OCI-LY1 (cell line): ENCODE measurements around the gene NUDT21.

Experiments
- H2AFZ ChIP-seq: fragments of 200-600 bp; sonication (generic), shearing (Covaris generic); 2 replicates; pipeline ENCODE4 v1.6.0; 2014; ENCODE audit warnings: antibody characterized with exemption, mild to moderate bottlenecking, low read length
- H3F3A ChIP-seq: fragments of 200-600 bp; sonication (generic), shearing (Covaris generic); 2 replicates; pipeline ENCODE4 v1.6.0; 2014; ENCODE audit warnings: mild to moderate bottlenecking, antibody characterized with exemption, low read length, moderate library complexity; ENCODE audit not compliant: insufficient read depth
- H3K27ac ChIP-seq: fragments of 200-600 bp; sonication (generic); 2 replicates; pipeline ENCODE4 v1.5.1; 2014; ENCODE audit warnings: low read length, mixed run types, mild to moderate bottlenecking, low read depth; ENCODE audit not compliant: poor library complexity, severe bottlenecking
- H3K27me3 ChIP-seq: fragments of 200-600 bp; sonication (generic); 2 replicates; pipeline ENCODE4 v1.6.0; 2014; ENCODE audit warnings: antibody characterized with exemption, mild to moderate bottlenecking, low read length, moderate library complexity; ENCODE audit not compliant: insufficient read depth
- H3K36me3 ChIP-seq: fragments of 200-600 bp; sonication (generic); 2 replicates; pipeline ENCODE4 v1.6.1; 2014; ENCODE audit warnings: mild to moderate bottlenecking, antibody characterized with exemption, low read length, moderate library complexity, mixed read lengths; ENCODE audit not compliant: insufficient read depth
- H3K4me1 ChIP-seq: fragments of 200-600 bp; sonication (generic); 2 replicates; pipeline ENCODE4 v1.5.1; 2014; ENCODE audit warnings: mild to moderate bottlenecking, low read length, moderate library complexity; ENCODE audit not compliant: insufficient read depth, severe bottlenecking
- H3K4me2 ChIP-seq: fragments of 200-600 bp; sonication (generic), shearing (Covaris generic); 2 replicates; pipeline ENCODE4 v1.6.1; 2014; ENCODE audit warnings: low read length
- H3K4me3 ChIP-seq: fragments of 200-600 bp; sonication (generic); 2 replicates; pipeline ENCODE4 v1.5.1; 2014; ENCODE audit warnings: low read length, low read depth, mild to moderate bottlenecking, mixed read lengths; ENCODE audit not compliant: poor library complexity, severe bottlenecking
- H3K79me2 ChIP-seq: fragments of 200-600 bp; shearing (Covaris generic); 2 replicates; pipeline ENCODE4 v1.6.1; 2016; ENCODE audit warnings: mixed run types, low read length, mixed read lengths; ENCODE audit not compliant: insufficient read depth
- H3K9ac ChIP-seq: fragments of 200-600 bp; sonication (generic), shearing (Covaris generic); 2 replicates; pipeline ENCODE4 v1.6.1; 2014; ENCODE audit warnings: mild to moderate bottlenecking, low read length, mixed read lengths
- H3K9me2 ChIP-seq: fragments of 200-600 bp; sonication (generic), shearing (Covaris generic); 2 replicates; pipeline ENCODE4 v1.6.1; 2014; ENCODE audit warnings: low read depth, mild to moderate bottlenecking, low read length, mixed read lengths
- H3K9me3 ChIP-seq: fragments of 200-600 bp; shearing (Covaris generic); 2 replicates; pipeline ENCODE4 v1.6.1; 2014; ENCODE audit warnings: low read length, mixed read lengths
- H4K20me1 ChIP-seq: fragments of 200-600 bp; sonication (generic), shearing (Covaris generic); 2 replicates; pipeline ENCODE4 v1.6.0; 2016; ENCODE audit warnings: mild to moderate bottlenecking, low read length; ENCODE audit not compliant: insufficient read depth
- EZH2 ChIP-seq: fragments of 200-600 bp; sonication (generic), shearing (Covaris generic); IDR thresholded peaks from 2 replicates; pipeline ENCODE4 v1.8.0; 2017; ENCODE audit warnings: borderline replicate concordance, mixed run types, mild to moderate bottlenecking, antibody characterized with exemption, low read length, moderate library complexity, mixed read lengths
- TF ChIP-seq, protein P1 (sequence below): fragments of 200-600 bp; sonication (generic), shearing (Covaris generic); IDR thresholded peaks from 2 replicates; pipeline ENCODE4 v1.5.1; 2017; ENCODE audit warnings: mild to moderate bottlenecking, antibody characterized with exemption, low read length, moderate library complexity, mixed read lengths

Gene NUDT21

DNA sequence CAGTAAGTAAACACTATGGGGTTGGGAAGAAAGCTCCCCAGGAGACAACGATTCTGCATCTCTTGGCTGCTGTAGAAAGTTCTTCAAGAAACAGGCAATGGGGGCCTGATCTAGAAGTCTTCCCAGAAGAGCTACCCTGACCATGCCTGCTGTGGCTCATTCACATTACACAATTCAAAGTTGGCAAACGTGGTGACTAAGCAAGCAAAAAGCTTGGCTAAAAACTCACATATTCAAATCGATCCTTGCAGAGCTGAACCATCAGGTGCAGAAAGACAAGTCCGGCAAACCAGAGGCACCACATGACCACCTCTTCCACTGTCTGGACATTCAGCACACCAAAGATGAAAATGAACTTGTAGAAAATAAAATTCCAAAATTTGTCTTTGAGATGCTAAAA lies 41.9 kb downstream of the NUDT21 start:
- Histone ChIP-seq H2AFZ (no peak overlapping the region), H3F3A (no peaks in the 10 kb centered on the region), H3K27ac (no peak overlapping the region), H3K36me3 (peaks cover 81% of the 10 kb centered on the region), H3K79me2 (no peaks in the 10 kb centered on the region), H4K20me1 (no peaks in the 10 kb centered on the region), H3K4me1 (no peaks in the 10 kb centered on the region), H3K9ac (no peak overlapping the region), H3K4me3 (no peak overlapping the region), H3K9me2 (no peaks in the 10 kb centered on the region), H3K9me3 (no peaks in the 10 kb centered on the region), H3K4me2 (no peak overlapping the region), H3K27me3 (no peaks in the 10 kb centered on the region)
- TF ChIP-seq, protein P1, sequence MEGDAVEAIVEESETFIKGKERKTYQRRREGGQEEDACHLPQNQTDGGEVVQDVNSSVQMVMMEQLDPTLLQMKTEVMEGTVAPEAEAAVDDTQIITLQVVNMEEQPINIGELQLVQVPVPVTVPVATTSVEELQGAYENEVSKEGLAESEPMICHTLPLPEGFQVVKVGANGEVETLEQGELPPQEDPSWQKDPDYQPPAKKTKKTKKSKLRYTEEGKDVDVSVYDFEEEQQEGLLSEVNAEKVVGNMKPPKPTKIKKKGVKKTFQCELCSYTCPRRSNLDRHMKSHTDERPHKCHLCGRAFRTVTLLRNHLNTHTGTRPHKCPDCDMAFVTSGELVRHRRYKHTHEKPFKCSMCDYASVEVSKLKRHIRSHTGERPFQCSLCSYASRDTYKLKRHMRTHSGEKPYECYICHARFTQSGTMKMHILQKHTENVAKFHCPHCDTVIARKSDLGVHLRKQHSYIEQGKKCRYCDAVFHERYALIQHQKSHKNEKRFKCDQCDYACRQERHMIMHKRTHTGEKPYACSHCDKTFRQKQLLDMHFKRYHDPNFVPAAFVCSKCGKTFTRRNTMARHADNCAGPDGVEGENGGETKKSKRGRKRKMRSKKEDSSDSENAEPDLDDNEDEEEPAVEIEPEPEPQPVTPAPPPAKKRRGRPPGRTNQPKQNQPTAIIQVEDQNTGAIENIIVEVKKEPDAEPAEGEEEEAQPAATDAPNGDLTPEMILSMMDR, result no peak
- no peak for TF ChIP-seq EZH2

DNA sequence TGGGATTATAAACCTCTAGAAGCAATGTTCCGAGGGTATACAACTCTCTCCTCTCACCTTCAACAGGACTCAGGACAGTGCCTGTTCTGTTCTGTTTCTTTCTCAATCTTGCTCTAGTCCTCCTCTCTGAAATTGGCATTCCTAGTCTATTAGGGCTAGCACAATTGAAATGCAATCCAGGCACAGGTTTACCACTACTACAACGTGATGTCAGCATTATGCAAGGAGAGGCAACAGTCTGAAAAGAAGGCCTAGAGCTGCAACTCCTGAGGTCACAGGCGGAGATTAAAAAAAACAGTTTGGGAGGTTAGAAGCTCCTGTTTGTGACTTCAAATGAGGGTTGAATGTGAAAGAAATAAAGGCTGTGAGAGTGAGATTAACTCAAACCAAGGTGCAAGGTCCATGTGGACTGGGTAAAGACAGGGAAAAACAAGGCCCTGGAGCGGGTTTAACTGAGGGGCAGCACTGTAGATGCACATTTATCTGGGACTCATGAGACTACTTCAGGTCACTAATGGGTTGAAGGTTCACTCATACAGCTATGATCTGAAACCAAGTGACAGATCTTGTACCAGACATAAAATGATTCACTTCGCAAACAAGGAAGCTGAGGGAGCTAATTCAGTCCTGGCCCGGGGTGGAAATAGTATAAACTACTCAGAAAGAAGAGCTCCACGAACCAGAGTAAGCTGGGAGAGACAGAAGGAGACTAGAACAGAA lies 42.6 kb downstream of the NUDT21 start:
- no peaks in the 10 kb centered on the region for H3K27me3 ChIP-seq
- no peaks in the 10 kb centered on the region for H3K79me2 ChIP-seq
- no peak overlapping the region for H3K4me3 ChIP-seq
- no peaks in the 10 kb centered on the region for H3F3A ChIP-seq
- H2AFZ ChIP-seq, result no peak overlapping the region
- no peaks in the 10 kb centered on the region for H4K20me1 ChIP-seq
- no peak overlapping the region for H3K27ac ChIP-seq
- no peak overlapping the region for H3K4me2 ChIP-seq
- H3K36me3 ChIP-seq, result peaks cover 79% of the 10 kb centered on the region
- TF ChIP-seq, protein P1, result no peak
- no peak for TF ChIP-seq EZH2
- no peaks in the 10 kb centered on the region for H3K9me2 ChIP-seq
- H3K4me1 ChIP-seq, result no peaks in the 10 kb centered on the region
- no peaks in the 10 kb centered on the region for H3K9me3 ChIP-seq
- H3K9ac ChIP-seq, result no peak overlapping the region

DNA sequence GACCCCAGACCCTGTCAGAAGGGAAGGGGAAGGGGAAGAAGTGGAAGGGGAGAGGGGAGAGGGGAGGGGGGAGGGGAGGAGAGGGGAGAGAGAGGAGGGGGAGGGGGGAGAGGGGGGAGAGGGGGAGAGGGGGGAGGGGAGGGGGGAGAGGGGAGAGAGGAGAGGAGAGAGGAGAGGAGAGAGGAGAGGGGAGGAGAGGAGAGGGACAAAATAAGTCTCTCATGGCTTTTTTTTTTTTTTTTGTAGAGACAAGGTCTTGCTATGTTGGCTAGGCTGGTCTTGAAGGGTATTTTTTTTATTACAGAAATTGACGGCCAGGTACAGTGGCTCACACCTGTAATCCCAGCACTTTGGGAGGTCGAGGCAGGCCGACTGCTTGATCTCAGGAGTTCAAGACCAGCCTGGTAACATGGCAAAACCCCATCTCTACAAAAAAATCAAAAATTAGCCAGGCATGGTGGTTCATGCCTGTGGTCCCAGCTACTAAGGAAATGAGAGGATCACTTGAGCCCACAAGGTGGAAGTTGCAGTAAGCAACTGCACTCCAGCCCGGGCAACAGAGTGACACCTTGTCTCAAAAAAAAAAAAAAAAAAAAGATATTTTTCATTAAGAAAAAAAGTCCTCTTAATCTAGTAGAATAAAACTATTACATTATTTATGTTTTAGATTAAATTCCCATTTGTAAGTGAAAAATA lies 45.0 kb downstream of the NUDT21 start:
- Histone ChIP-seq H3K36me3 (peaks cover 76% of the 10 kb centered on the region), H3K79me2 (no peaks in the 10 kb centered on the region), H3K4me1 (no peaks in the 10 kb centered on the region), H3K9ac (no peak overlapping the region), H4K20me1 (no peaks in the 10 kb centered on the region), H3K4me3 (no peak overlapping the region), H3K9me2 (no peaks in the 10 kb centered on the region), H2AFZ (no peak overlapping the region), H3K27ac (no peak overlapping the region), H3K9me3 (no peaks in the 10 kb centered on the region), H3K4me2 (no peak overlapping the region), H3F3A (no peaks in the 10 kb centered on the region), H3K27me3 (no peaks in the 10 kb centered on the region)
- TF ChIP-seq, protein P1, result no peak
- no peak for TF ChIP-seq EZH2
